HUDEP-2 (cell line): ENCODE data around the gene PLVAP.
"Not testable (repeated sequence)": the region's sequence is repeated elsewhere in the genome, so short reads cannot be mapped to it uniquely, and the experiment has no call there.

Experiments
- DNase-seq, 76 experiments: peaks; one replicate each; lab custom pipeline; 2025; ENCODE audit not compliant: unreplicated experiment in 76 of 76; lab: John Stamatoyannopoulos, UW

Gene PLVAP

GRCh38 chr19:17402982-17403855 is 26.1 kb upstream of the PLVAP start:
- DNase-seq = peak in 52 of 76 experiments; percentile 13 to 91 (median 60)

DNA sequence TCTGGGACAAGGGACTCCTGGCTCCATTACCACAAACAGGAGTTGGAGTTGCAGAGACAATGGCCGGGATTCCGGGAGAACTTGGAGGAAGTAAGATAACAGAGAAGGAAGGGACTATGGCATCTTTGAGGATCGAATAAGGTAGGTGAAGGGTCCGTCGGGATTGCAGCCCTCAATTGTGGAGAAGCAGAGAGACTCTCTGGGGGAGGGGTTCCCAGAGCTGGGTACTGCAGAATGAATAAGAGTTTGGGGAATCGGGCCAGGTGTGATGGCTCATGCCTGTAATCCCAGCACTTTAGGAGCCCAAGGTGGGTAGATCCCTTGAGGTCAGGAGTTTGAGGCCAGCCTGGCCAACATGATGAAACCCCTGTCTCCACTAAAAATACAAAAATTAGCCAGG is 24.5 kb upstream of the PLVAP start:
- DNase-seq = no peak

GRCh38 chr19:17398902-17399527 is 21.9 kb upstream of the PLVAP start:
- DNase-seq = peak in 22 of 76 experiments; percentile 10 to 51 (median 22)

DNA sequence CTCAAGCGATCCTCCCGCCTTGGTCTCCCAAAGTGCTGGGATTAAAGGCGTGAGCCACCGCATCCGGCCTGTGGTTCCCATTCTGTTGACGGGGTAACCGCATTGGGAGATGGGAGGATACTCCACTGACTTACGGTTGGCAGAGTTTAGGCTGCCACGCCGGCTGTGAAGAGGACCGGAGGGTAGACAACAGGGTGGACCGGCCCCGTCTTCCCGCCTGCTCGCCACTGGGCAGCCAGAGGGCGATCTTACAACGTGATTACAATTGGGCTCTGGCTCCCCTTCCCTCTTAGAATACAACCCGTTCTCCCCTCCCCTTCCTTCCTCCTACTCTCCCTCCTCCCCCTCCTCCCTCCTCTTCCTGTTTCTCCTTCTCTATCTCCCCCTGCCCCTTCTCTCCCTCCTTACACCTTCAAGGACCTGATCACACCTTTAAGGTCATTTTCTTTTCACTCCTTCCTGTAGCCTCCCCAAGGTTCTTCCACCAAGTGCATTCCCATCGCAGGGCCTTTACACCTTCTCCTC is 17.8 kb upstream of the PLVAP start:
- DNase-seq = peak in 69 of 76 experiments; percentile 26 to 87 (median 72)

DNA sequence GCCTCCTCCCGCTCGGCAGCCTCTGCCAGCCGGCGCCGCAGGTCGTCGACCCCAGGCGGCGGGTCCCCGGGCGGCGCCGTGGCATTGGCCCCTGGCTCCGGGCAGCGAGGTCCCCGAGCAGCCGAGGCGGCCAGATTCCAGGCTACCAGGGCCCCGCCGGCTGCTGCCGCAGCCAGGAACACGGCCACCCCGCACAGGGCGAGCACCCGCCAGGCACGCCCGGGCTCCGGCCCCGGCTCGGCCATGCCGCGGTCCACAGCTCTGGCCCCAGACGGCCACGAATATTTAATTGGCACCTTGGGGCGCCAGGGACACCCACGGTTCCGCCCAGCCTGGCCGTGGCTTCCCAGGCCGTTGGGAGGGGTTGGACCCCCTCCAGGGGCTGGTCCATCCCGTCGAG is 16.8 kb upstream of the PLVAP start, which contains the start of gene CCDC194:
CCDC194 (minus strand) TSS at position 283 of the 400 bp plus-strand sequence; CDS start at position 245, 38 bp downstream.
- no peak for DNase-seq

DNA sequence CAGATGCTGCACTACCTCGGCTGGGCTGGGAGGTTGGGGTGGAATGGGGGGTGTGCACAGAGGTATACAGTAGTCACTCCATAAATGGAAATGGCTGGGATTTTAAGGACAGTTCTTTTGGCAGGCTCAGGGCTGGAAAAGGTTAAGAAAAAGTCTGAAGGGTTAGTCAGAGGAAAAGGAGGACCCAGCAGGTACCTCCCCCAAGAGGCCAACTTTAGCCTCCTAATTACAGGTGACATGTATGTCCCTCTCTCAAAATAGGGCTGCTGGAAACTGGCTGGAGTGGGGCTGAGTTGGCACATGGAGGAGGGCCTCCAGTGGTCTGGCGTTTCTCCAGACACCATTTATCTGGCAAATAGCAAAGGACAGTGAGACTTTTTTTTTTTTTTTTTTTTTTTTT is 15.9 kb upstream of the PLVAP start:
- DNase-seq = peak in 65 of 76 experiments; percentile 11 to 83 (median 57)

DNA sequence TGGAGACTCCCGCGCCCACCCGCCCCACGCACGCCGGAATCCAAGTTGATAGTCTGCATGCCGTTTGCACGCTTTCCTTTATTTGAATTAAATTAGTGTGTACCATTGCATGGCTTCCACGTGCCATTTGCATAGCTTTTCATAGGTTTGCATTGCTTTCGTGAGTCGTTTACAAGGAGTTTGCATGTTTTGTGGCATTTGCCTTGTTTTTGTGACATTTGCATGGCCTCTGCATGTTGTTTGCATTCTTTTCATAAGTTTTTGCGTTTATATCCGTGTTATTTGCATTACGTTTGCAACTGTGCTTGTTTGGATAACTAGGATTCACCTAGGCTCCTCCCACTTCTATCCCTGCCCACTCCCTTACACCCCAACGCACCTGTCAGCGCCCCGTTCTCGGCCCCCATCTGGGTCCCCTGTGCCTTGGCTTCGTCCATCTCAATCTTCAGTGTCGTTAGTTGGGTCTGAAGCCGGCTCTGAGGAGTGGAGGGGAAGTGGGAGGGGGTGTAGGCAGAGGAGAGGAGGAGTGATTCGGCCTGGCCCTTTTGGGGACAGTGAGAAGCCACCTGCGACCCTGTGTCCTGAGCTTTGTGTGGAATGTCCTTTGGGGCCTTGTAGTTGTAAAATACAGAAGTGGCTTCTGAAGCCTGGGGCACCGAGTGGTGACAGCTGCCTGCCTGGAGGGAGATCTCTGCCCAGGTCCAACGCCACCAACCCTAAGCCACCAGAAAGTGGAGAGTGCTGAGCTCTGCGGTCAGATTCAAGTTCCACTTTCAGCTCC is 14.4 kb upstream of the PLVAP start:
- no peak for DNase-seq

GRCh38 chr19:17390665-17391370 is 13.7 kb upstream of the PLVAP start:
- DNase-seq = peak in 73 of 76 experiments; percentile 56 to 97 (median 88)

DNA sequence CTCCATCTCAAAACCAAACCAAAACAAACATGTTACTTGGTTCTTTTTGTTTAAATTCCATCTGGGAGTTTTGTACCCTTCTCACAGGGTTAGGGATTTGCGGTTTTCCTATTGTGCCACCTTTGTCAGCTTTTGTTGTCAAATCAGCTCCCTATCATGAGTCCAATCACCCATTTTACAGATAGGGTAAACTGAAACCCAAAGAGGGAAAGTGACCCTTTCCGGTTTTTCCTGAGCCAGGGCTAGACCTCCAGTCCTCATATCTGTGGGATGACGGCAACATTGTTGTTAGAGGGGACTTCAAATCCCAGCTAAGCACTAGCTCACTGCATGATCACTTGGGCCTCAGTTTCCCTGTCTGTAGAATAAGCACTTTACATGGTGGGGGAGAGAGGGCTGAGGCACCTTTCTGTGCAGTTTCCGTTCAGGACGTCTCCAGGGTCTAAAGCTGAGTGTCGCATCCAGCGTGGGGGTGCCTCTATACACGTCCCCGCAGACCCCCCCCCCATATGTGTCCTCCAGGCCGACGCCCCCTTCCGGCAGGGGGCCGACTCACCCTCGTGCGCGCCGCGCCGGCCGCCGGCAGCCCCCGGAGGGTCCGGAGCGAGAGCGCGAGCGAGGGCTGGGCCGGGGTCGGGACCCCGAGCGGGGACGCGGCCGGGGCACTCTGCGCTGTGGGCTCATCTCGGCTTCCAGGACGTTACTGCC is 13.0 kb upstream of the PLVAP start:
- no peak for DNase-seq

DNA sequence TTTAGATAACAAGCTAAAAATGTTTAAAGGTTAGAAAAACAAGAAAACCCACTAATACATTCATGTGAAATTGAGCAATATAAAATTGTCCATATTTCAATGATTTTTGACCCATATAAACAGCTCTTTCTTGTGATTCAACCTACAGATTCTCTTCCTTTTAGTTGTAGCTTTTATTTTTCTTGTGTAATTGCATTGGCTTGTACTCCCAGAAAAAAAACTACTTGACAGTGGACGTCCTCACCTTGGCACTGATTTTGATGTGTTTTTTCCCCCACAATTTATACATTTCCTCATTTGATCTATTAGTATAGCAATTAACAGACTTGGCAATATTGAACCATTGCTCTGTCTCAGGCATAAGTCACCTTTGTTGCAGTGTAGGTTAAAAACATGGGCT is 12.1 kb upstream of the PLVAP start:
- DNase-seq = no peak

DNA sequence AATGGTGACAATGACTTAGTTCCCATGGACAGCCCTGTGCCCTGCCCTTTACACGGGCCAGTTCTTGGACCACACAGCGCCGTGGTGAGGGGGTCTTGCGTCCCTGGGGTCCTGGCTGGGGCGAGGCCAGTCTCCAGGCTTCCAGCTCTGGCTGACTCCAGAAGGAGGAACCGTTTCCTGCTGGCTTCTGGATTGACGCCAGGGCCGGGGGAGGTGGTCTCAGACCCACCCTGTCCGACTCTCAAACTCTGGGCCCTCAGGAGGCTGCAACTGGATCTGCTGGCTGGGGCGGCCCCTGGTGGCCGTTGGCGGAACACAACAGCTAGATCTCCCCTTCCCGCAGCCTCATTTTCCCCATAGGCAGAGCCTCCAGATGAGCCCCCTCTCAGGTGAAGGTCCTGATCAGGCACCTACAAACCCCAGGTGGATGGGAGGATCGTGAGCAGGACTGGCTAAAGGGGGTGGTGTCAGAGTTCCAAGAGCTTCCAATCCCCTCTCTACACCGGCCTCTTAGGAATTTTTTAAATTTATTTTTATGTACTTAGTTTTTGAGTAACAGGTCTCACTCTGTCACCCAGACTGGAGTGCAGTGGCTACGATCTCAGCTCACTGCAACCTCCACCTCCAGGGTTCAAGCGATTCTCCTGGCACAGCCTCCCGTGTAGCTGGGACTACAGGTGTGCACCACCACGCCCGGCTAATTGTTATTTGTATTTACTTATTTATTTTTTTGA is 8.9 kb upstream of the PLVAP start:
- peak in 51 of 76 experiments; percentile 13 to 74 (median 42) for DNase-seq

GRCh38 chr19:17380426-17381138 is 3.4 kb upstream of the PLVAP start:
- no peak for DNase-seq

GRCh38 chr19:17379221-17379631 is 2.1 kb upstream of the PLVAP start:
- no peak for DNase-seq

GRCh38 chr19:17378271-17378670 is 1.1 kb upstream of the PLVAP start:
- DNase-seq = no peak

DNA sequence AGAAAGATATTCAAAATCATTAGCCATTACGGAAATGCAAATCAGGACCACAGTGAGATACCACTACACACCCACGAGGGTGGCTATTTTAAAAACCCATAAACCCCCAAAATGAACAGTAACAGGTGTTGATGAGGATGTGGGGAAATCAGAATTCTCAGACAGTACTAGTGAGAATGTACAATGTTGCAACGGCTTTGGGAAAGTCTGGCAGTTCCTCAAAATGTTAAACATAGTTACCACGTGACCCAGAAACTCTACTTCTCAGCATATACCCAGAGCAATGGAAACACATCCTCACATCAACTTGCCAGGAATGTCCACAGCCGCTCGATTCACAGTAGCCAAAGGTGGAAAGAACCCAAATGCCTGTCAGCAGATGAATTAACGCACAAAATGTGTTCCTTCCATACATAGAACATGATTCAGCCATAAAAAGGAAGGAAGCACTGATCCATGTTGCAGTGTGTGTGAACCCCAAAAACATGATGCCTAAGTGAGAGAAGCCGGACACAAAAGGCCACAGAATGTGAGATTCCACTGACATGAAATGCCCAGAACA is 7.0 kb downstream of the PLVAP start:
- no peak for DNase-seq

DNA sequence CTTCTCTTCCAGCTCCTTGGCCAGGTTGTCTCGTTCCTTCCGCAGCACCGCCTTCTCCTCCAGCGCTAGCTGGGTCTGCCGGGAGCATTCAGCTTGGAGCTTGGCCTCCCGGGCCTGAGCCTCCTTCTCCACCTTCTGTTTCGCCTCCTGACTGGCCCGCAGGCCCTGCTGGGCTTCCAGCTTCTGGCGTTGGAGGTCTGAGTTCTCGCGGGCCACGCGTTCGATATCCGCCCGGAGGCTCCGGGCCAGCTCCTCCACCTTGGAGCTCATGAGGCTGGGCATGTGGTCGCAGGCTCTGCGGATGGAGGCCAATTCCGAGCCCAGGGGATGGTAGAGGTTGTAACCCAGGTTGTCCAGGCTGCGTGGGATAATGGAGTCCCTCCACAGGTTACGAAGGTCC is 11.8 kb downstream of the PLVAP start:
- DNase-seq = no peak

- DNase-seq = not testable (repeated sequence)
Measured at GRCh38 chr19:17363852-17364605, 13.1 kb downstream of the PLVAP start.
